ENCODE measurements around the gene ANO2.

The ANO2 gene

GRCh38 chr12:5964913-5965900 lies 20.1 kb upstream of the ANO2 start:
- DNase-seq, result no peak

- no peak for DNase-seq
Observed at GRCh38 chr12:5963515-5963914, 18.5 kb upstream of the ANO2 start.

GRCh38 chr12:5960783-5961182 lies 15.7 kb upstream of the ANO2 start:
- DNase-seq, result no peak

DNA sequence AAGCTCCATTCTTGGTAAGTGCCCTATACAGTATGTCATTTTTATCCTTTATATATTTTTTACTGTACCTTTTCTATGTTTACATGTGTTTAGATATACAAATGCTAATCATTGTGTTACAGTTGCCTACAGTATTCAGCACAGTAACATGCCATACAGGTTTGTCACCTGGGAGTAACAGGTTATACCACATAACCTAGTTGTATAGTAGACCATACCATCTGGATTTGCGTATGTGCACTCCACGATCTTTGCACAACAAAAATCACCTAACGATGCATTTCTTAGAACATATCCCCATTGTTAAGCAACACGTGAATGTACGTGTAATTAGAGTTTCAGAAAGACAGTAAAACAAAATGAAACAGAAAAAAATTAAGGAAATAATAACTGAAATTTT lies 11.9 kb upstream of the ANO2 start:
- no peak for DNase-seq

- no peak for DNase-seq
Observed at GRCh38 chr12:5954661-5955060, 9.6 kb upstream of the ANO2 start.

DNA sequence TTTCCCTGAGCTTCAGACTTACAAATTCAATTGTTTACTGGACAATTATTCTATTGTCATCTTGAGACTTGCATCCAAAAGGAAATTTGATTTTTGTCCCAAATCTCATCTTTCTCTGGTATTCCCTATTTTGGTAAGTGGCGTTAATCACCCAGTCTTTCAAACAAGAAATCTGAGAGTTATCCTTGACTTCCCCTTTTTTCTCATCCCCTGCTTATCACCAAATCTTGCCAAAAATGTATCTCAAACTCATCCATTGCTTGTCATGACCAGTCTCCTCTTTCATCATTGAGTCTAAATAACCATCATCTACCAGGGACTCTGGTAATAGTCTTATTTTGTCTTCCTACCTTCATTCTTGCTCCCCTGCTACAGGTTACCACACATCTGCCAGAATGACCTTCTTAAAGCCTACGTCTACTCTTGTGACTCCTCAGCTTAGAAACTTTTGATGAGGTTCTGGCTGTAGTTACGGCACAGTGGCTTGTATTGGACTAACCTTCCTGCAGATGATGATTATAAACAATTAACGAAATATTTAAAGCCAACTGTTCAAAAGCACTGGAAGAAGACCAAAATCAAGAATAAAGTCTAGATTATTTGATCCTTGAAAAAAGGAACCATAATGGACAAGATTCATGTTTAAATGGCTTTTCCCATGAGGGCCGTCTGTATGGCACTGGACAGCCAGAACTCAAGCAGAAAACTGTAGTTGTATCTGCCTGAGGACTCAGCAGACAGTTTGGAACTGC lies 9.0 kb upstream of the ANO2 start:
- DNase-seq, result no peak

DNA sequence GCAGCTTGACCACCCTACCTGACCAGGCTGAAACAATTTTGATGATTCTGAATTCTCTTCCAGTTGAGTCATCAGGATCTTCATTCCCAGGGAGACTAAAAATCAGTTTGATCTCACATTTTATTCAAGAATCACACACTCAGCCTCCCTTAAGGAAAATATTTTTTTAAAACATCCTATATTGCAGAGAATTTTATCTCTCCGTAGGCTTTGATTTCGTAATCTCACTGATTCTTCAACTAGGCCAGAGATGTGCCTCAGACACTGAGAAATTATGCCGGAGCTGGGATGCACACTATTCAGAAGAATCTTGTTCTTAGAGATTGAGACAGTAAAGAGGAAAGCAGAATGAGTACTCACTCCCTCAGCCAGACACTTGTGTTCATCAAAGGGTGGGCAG lies 7.0 kb upstream of the ANO2 start:
- no peak for DNase-seq

DNA sequence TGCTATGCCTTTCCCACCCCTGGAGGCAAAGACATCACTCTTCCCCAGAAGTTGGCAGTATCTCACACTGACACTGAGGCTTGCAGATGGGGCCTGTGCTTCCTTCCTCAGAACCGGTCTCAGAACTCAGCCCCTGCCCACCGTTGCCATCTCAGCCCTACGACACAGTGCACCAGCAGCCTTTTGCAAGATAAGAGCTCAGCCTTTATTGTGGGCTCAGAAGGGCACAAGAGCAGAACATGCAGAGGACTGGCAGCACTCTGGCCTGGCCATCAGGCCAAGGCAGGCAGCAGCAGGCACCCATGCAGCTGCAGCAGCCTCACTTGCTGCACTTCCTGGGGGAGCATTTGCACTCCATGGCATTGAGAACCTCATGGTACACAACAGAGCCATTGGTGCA lies 3.6 kb upstream of the ANO2 start:
- DNase-seq, result no peak

DNA sequence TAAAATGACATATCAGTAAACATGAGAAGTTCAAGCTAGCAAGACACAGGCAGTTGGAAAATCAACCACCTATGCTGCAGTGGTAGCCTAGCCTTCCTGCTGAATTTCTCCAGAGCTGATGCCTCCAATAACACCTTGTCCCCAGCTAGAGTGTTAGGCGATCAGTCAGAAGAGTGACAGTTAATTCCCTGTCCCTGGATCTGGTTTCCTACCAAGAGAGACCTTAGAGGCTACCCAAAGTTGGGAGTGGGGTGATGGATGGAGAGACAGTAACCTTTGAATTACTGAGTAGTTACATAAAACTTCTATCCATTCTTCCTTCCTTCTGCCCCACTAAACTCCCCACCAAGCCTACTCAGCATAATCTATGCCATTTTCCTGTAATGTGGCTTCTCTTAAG lies 1.9 kb upstream of the ANO2 start:
- DNase-seq, result no peak

DNA sequence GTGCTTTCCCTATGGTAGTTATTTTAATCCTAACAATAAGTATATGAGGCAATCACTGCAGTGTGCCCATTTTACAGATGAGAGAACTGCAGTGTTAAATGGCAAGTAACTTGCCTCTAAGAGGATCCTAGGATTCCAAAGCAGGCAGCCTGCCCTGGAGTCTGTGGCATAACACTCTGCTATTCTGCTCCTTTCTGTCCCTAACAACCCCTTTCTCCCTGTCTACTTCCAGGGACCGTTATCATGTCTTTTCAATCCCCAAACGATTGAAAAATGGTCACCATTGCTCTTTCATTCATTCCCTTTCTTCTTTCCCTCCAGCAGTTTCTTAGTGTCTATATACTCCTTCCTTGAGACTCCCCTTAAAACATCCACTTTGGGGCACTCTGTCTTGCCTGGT lies 1.3 kb upstream of the ANO2 start:
- no peak for DNase-seq

- DNase-seq, result no peak
Observed at GRCh38 chr12:5944688-5945070, 380 bp downstream of the ANO2 start.

DNA sequence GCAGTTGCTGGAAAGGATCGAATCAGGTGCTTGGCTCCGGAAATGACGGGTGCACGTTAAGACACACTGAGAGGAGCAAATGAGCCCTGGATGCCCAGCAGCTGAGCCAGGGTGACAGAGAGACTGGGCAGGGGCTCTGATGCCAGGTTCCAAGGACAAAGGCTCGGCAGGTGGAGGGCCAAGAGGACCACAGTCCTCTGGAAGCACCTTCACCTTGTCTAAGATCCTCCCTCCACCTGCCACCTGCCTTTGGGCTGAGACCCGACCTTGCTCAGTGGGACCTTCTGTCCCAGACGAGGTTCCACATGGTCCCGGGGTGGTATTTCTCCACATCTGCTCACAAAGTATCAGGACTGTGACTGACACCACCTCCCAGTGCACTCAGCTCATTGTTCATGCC lies 1.0 kb downstream of the ANO2 start:
- DNase-seq, result no peak

- DNase-seq, result no peak
Observed at GRCh38 chr12:5941907-5942306, 3.2 kb downstream of the ANO2 start.

GRCh38 chr12:5927732-5928516 lies 17.1 kb downstream of the ANO2 start:
- no peak for DNase-seq

DNA sequence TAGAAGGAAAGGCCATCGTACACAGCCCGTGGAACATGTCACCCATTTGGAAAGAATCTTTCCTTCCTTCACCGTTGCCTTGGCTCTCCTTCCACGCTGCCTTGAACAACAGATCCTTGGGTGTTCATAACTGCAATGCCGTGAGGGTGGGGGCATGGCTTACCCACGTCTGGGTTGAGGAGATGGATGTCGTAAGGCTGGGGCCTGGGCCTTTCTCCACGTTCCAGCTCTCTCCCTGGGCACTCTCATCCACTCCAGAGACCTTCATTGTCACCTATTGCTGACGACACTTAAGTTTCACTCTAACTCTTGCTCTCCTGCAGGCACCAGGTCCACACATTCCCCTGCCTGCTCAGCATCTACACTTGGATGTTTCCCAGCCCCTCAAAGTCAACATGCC lies 19.4 kb downstream of the ANO2 start:
- DNase-seq, result no peak

DNA sequence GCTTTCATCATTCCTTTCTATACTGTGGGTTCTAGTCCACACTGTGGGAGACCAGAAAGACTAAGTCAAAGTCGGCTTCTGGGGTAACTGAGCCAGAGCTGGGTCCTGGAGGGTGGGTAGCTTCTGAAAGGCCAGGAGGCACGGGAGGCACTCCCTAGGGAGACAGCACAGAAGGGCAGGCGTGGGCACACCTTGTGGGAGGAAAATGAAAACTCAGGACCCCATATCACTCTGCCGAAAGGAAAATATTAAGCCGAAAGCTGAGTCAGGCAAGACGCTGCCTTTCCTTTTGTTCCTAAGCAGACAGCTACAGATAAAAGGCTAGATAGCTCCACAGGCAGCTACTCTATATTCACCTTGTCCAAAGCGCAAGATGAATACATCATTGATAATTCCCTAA lies 20.7 kb downstream of the ANO2 start:
- DNase-seq, result no peak

- DNase-seq, result no peak
Observed at GRCh38 chr12:5923751-5924150, 21.3 kb downstream of the ANO2 start.

DNA sequence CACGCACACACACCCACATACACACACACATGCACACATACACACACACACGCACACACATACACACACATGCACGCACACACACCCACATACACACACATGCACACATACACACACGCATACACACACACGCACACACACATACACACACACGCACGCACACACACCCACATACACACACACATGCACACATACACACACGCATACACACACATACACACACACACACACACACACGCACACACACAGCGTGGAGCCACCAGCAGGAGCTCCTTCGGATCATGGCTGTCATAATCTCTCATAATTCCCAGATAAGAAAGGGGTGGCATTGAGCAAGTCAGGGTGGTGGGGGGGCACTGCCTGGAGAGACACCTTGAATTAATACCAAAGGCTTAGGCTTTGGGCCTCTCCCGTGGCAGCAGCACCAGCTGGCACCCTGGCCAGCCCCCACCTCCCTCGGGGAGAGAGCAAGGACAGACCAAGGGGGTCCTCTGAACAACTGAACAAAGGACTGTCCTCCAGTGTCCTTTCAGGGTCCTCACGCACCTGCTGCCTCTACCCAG lies 21.9 kb downstream of the ANO2 start:
- DNase-seq, result no peak

GRCh38 chr12:5921966-5922899 lies 22.8 kb downstream of the ANO2 start:
- no peak for DNase-seq

DNA sequence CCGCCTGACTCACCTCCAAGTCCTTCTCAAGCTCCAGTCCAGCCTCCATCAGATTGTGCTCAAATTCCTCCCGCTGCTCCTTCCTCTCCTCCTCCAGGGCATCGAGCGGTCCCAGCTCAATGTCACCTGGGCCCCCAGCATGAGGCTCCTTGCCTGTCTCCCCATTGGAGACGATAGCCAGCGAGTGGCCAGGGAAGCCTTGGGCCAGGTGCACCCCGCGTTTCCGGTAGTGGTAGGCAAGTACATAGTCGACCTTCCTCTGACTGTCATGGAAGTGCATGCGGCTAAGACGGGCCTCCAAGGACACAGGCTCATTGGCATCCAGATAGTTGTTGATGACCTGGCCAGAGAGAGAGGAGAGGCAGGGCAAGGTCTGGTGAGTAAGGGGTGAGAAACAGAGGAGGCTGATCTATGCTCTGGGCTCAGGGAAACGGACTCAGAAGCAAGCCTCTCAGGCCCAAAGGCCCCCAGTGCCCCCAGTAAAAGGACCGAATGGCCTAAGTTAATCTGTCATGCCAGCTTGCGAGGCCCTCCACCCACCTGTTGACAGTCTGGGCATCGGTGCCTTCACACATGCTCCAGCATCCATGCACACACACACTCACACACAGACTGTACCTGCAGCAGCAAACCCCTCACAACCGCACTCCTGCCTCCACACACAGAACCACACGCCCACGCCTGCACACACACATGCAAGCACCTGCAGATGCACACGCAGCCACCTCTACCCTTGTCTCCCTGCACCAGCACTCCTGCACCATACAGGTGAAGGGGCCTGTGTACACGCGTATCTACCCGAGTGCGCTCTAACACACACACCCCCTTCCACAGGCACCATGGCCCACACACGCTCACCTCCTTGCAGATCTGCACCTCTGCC lies 23.8 kb downstream of the ANO2 start:
- no peak for DNase-seq

GRCh38 chr12:5916785-5917290 lies 28.2 kb downstream of the ANO2 start:
- no peak for DNase-seq

Measured in NCI-H524 treated with DMSO at 0.1 percent for 48 hours (cell line).